Skeletal muscle satellite cell (primary cell): ENCODE results near the gene HASPIN.
A peak's percentile ranks its signal among the peaks of the same experiment; 100 is the strongest.

ENCODE experiments used
- H3K27me3 ChIP-seq: 2 replicates; pipeline ENCODE4 v1.7.0; 2013; ENCODE audit warnings: low read length; ENCODE audit not compliant: control insufficient read depth, insufficient read depth
- H3K36me3 ChIP-seq: 2 replicates; pipeline ENCODE4 v1.7.0; 2013; ENCODE audit warnings: mild to moderate bottlenecking, control low read depth, low read length; ENCODE audit not compliant: insufficient read depth
- H3K4me1 ChIP-seq: 2 replicates; pipeline ENCODE4 v1.7.0; 2013; ENCODE audit warnings: low read length; ENCODE audit not compliant: control insufficient read depth, insufficient read depth
- H3K4me2 ChIP-seq: 2 replicates; pipeline ENCODE4 v1.7.0; 2013; ENCODE audit warnings: mild to moderate bottlenecking, low read length
- H3K4me3 ChIP-seq: 2 replicates; pipeline ENCODE4 v1.7.0; 2013; ENCODE audit warnings: low read length
- H3K9ac ChIP-seq: 2 replicates; pipeline ENCODE4 v1.7.0; 2013; ENCODE audit warnings: mild to moderate bottlenecking, low read depth, low read length, moderate library complexity
- H3K9me3 ChIP-seq: replicated peaks from 2 replicates; pipeline ENCODE4 v1.7.0; 2013; ENCODE audit warnings: mild to moderate bottlenecking, control low read depth, low read length

HASPIN gene

GRCh38 chr17:3688852-3689261 lies 34.8 kb upstream of the HASPIN start:
- Histone ChIP-seq H3K27me3 (peaks cover 3% of the 10 kb centered on the region), H3K9ac (no peak overlapping the region), H3K4me2 (no peak overlapping the region), H3K9me3 (no peaks in the 10 kb centered on the region), H3K4me1 (no peaks in the 10 kb centered on the region), H3K4me3 (no peak overlapping the region), H3K36me3 (no peaks in the 10 kb centered on the region)

GRCh38 chr17:3689262-3690093 lies 34.2 kb upstream of the HASPIN start:
- peaks cover 3% of the 10 kb centered on the region for H3K27me3 ChIP-seq
- H3K9me3 ChIP-seq = no peaks in the 10 kb centered on the region
- no peaks in the 10 kb centered on the region for H3K36me3 ChIP-seq
- H3K4me2 ChIP-seq = no peak overlapping the region
- peaks cover 2% of the 10 kb centered on the region for H3K4me1 ChIP-seq
- H3K4me3 ChIP-seq = no peak overlapping the region
- H3K9ac ChIP-seq = no peak overlapping the region

GRCh38 chr17:3690094-3690715 lies 33.5 kb upstream of the HASPIN start:
- Histone ChIP-seq H3K4me3 (no peak overlapping the region), H3K27me3 (peaks cover under 1% of the 10 kb centered on the region), H3K9me3 (no peaks in the 10 kb centered on the region), H3K4me1 (peaks cover 9% of the 10 kb centered on the region), H3K9ac (no peak overlapping the region), H3K4me2 (no peak overlapping the region), H3K36me3 (no peaks in the 10 kb centered on the region)

- Histone ChIP-seq H3K36me3 (no peaks in the 10 kb centered on the region), H3K4me3 (no peak overlapping the region), H3K9me3 (no peaks in the 10 kb centered on the region), H3K9ac (no peak overlapping the region), H3K4me1 (peaks cover 18% of the 10 kb centered on the region), H3K27me3 (no peaks in the 10 kb centered on the region), H3K4me2 (no peak overlapping the region)
Measured at GRCh38 chr17:3691617-3692067, 32.1 kb upstream of the HASPIN start.

GRCh38 chr17:3692346-3692745 lies 31.4 kb upstream of the HASPIN start:
- Histone ChIP-seq H3K4me3 (no peak overlapping the region), H3K9me3 (no peaks in the 10 kb centered on the region), H3K27me3 (no peaks in the 10 kb centered on the region), H3K9ac (no peak overlapping the region), H3K4me2 (no peak overlapping the region), H3K4me1 (peaks cover 20% of the 10 kb centered on the region), H3K36me3 (no peaks in the 10 kb centered on the region)

DNA sequence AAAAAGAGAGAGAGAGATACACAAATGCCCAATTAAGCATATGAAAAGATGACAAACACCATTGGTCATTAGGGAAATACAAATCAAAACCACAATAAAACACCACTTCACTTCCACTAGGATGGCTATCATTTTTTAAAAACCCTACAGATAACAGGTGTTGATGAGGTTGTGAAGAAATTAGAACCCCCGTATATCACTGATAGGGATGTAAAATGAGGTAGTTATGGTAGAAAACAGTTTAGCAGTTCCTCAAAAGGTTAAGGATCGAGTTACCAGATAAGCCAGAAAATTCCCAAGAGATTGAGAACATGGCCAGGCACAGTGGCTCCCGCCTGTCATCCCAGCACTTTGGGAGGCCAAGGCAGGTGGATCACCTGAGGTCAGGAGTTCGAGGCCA lies 30.6 kb upstream of the HASPIN start:
- Histone ChIP-seq H3K9ac (no peak overlapping the region), H3K4me2 (no peak overlapping the region), H3K4me1 (peaks cover 20% of the 10 kb centered on the region), H3K9me3 (peaks cover 2% of the 10 kb centered on the region), H3K27me3 (no peaks in the 10 kb centered on the region), H3K36me3 (no peaks in the 10 kb centered on the region), H3K4me3 (no peak overlapping the region)

- no peaks in the 10 kb centered on the region for H3K36me3 ChIP-seq
- no peak overlapping the region for H3K9ac ChIP-seq
- H3K9me3 ChIP-seq = peaks cover 3% of the 10 kb centered on the region
- H3K4me2 ChIP-seq = no peak overlapping the region
- peaks cover 20% of the 10 kb centered on the region for H3K4me1 ChIP-seq
- H3K4me3 ChIP-seq = no peak overlapping the region
- no peaks in the 10 kb centered on the region for H3K27me3 ChIP-seq
Measured at GRCh38 chr17:3693829-3694231, 29.9 kb upstream of the HASPIN start.

- Histone ChIP-seq H3K4me3 (peak overlapping the region; percentile 86), H3K4me2 (peak overlapping the region; percentile 100), H3K27me3 (no peaks in the 10 kb centered on the region), H3K36me3 (no peaks in the 10 kb centered on the region), H3K9ac (peak overlapping the region; percentile 69), H3K9me3 (peaks cover 3% of the 10 kb centered on the region), H3K4me1 (peaks cover 20% of the 10 kb centered on the region)
Measured at GRCh38 chr17:3695129-3695722, 28.5 kb upstream of the HASPIN start.

GRCh38 chr17:3695723-3696411 lies 27.8 kb upstream of the HASPIN start, which contains the start of gene P2RX5:
TSS of gene P2RX5 (minus strand) at chr17:3696155. CDS start at chr17:3696005, 150 bp downstream.
- Histone ChIP-seq H3K4me3 (peak within 1 kb of the TSS; percentile 86), H3K27me3 (no peaks in the 10 kb centered on the region), H3K4me1 (peaks cover 20% of the 10 kb centered on the region), H3K4me2 (peak within 1 kb of the TSS; percentile 100), H3K36me3 (no peaks in the 10 kb centered on the region), H3K9me3 (peaks cover 3% of the 10 kb centered on the region), H3K9ac (peak within 1 kb of the TSS; percentile 69)

DNA sequence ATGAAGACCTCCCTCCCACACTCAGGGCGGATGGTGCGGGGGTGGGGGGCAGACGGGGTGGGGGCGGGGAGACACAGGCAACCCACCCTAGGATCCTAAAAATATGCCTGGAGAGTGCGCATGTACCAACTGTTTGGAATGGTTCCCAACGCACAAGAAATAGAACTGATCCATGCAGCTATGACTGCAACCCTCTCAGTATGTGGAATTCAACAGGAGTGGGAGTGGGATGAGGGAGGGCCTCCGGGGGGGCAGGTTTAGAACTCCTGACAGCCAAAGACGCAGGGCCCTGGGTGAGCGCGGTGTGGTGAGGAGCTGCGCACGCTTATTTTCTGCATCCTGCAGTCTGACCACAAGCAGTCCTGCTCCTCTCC lies 26.6 kb upstream of the HASPIN start:
- peaks cover 20% of the 10 kb centered on the region for H3K4me1 ChIP-seq
- H3K27me3 ChIP-seq = no peaks in the 10 kb centered on the region
- H3K4me2 ChIP-seq = no peak overlapping the region
- H3K4me3 ChIP-seq = no peak overlapping the region
- H3K9me3 ChIP-seq = peaks cover 3% of the 10 kb centered on the region
- no peak overlapping the region for H3K9ac ChIP-seq
- H3K36me3 ChIP-seq = no peaks in the 10 kb centered on the region

DNA sequence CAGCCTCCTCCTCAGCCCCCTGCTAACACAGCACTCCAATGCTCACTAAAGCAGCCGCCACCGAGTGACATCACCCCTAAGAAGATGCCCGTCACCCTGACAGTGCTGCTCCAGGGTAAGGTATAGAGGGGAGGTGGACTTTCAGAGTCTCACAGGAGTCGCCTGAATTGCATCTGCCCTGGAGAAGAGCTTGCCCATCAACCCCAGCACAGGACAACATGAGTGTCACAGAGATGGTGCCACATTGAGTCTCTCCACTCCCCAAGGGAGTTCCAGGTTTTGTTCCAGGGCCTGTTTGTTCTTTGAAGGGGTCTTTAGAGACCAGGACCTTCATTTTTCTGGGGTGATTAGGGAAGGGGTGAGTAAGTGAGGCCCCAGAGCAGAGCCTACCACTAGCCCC lies 25.6 kb upstream of the HASPIN start:
- no peak overlapping the region for H3K4me3 ChIP-seq
- H3K36me3 ChIP-seq = no peaks in the 10 kb centered on the region
- H3K4me2 ChIP-seq = no peak overlapping the region
- H3K4me1 ChIP-seq = peaks cover 20% of the 10 kb centered on the region
- H3K9me3 ChIP-seq = peaks cover 3% of the 10 kb centered on the region
- no peaks in the 10 kb centered on the region for H3K27me3 ChIP-seq
- H3K9ac ChIP-seq = no peak overlapping the region
